Measurements from ENCODE around the gene HCRTR2.
A peak's percentile ranks its signal among the peaks of the same experiment; 100 is the strongest.
"Not testable (repeated sequence)": the region's sequence is repeated elsewhere in the genome, so short reads cannot be mapped to it uniquely, and the experiment has no call there.

Gene HCRTR2

DNA sequence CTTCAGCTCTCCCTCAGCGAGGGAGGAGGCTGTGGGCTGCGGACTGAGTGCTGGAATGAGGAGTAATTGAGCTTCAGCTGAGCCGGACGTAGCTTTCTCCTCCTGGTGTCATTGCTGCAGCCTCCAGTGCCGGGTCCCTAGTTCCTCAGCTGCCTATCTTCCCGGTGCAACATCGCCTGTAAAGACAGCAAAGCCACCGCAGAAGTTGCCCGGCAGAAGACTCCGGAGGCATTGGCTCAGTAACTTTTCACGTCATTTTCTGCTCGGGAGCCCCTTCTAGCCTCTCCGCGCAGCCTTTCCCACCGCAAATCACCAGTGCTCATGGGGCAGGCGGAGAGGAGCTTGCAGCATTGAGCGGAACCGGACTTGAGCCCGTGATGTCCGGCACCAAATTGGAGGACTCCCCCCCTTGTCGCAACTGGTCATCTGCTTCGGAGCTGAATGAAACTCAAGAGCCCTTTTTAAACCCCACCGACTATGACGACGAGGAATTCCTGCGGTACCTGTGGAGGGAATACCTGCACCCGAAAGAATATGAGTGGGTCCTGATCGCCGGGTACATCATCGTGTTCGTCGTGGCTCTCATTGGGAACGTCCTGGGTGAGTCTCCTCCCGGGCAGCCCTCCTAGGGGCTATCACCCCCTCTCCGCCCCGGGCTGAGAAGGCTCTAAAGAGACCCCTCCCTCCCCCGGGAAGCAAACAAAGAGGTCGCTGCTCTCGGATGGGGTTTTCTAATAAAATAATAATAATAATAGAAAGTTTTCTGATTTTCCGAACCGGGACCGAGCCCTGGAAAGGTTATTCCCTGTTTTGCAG is at the start of gene HCRTR2:
HCRTR2 (plus strand) TSS at position 305 of the 816 bp plus-strand sequence; CDS start at position 378, 73 bp downstream.
- no peak for DNase-seq (ENCODE audit: low spot score)

DNA sequence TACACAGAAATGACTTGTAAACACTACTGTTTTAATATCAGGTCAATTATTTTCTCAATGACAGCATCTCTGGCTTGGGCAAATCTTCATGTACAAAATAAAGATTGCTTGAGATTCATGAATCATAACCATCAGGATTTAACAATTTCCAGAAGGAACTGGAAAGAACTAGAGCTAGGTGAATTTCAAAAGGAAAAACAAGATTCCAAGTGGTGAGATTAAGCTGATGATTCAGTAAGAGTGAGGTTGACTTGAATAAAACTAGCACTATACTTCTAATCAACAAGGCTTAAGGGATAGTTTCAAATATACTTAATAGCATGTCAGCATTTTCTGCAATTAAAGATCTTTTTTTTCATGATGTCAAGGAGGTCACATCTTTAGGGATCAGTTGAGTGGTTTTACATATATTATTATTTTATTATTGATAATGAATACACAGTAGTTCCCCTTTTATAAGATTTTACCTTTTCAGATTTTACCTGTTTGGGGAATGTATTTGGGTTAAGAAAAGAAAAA is 43.5 kb upstream of the HCRTR2 start:
- DNase-seq (ENCODE audit: low spot score), result no peak

DNA sequence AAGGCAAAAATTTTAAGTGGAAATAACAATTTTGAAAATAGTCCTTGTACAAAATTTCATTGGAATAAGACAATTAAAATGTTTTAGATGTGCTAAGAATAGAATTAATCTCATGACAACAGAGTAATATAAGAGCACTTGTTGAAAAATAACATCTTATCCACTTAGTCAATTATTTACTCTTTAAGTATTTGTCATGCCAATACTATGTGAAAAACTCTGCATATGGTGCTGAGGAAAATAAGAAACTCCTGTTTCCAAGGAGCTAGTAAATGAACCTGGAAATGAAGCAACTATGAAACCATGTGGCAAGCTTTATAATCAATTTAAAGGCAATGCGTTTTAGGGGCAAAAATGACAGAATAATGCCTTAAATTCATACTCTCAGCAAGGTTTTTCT is 42.7 kb upstream of the HCRTR2 start:
- DNase-seq (ENCODE audit: low spot score), result no peak

DNA sequence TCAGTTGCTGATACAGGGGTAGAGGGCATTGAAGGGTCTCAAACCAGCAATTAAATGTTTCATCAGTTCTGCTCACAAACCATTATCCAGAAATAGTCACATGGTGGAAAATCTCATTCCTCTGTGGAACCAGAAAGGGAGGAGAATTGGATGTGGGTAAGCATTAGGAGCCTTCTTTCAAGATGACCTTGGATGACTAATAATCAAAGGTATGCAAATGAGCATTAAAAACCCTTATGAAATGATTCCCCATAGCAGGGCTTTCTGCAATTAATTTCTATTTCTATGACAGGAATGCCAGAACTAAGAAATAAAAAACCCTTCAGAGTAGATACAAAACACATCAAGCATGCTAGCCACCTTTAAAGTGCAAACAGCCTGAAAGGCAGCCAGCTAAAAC is 37.4 kb upstream of the HCRTR2 start:
- peak; percentile 3 for DNase-seq (ENCODE audit: low spot score)

DNA sequence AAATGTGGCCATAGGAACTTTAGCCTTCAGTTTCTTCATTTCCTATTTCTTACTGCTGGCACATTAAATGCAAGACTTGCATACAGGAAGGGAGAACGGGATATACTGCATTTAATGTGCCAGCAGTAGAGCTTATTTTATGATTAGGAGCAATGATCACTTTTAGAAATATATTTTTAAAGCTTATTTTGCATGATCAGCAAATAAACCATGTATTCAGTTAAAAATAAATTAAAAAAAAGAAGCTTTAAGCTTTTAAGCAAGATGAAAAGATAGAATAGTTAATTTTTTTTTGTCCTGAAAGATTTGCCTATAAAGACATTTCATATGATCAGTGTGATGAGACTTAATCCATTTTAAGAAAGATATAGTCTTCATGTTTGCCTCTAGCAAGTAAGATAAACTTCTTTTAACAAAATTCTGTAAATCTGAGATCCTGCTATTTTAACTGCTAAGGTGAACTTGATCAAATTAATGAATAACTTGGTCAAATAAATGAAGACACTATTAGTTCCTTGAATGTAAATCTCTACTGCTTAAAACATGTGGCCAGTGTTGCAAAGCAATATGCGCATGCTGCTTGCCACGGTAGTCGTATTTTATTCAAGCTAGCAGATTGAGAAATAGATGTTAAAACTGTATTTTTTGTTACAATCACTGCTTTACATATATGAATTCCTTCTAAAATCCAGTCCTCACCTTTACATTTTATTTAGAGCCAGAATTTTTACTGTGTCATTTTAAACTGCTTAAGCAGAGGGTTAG is 36.2 kb upstream of the HCRTR2 start:
- no peak for DNase-seq (ENCODE audit: low spot score)

DNA sequence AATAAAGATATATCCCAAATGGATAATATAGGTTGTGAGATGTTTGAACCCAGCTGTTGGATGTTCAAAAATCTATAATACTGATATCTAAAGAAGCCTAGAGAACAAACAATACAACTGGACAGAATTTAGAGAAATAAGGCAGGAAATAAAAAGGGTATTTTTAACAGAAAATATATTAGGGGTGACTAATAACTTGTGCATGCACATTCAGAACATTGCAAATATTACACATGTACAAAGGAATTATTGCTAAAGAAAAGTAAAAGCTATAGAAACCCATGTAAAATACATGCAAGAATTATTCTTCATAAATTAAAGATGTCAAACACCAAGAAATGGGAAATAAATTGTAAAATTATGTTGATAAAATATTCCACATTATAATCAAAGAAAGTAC is 32.7 kb upstream of the HCRTR2 start:
- no peak for DNase-seq (ENCODE audit: low spot score)

DNA sequence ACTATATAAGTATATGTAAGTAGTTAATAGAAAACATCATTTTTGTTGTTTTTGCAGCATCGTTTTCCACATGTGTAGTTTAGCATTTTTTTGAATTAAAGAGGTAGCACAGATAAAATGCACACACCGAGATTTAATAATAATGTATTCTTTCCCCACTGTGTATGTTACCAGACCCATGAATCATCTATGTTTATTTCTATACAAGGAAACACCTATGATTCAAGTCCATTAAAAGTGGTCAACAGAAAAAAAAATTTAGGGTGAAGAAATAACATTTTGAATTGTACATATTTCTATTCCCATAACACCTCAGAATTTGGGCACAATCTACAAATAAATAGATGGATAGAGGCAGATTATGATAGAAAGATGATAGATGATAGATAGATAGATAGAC is 31.7 kb upstream of the HCRTR2 start:
- no peak for DNase-seq (ENCODE audit: low spot score)

DNA sequence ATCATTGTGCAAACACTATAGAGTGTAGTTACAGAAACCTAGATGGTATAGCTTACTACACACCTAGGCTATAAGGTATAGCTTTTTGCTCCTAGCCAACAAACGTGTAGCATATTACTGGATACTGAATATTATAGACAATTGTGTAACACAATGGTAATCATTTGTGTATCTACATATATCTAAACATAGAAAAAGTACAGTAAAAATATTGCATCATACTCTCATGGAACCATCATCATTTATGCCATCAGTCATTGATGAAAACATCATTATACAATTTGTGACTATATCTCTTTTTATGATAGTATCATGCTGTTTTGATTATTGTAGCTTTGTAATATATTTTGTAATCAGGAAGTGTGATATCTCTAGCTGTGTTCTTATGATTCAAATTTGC is 21.0 kb upstream of the HCRTR2 start:
- no peak for DNase-seq (ENCODE audit: low spot score)

DNA sequence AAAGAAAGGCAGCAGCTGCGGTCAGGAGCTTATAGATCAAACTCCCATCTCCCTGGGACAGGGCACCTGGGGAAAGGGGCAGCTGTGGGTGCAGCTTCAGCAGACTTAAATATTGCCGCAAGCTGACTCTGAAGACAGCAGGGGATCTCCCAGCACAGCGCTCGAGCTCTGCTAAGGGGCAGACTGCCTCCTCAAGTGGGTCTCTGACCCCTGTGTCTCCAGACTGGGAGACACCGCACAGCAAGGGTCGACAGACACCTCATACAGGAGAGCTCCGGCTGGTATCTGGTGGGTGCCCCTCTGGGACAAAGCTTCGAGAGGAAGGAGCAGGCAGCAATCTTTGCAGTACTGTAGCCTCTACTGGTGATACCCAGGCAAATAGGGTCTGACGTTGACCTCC is 15.5 kb upstream of the HCRTR2 start:
- not testable (repeated sequence) for DNase-seq (ENCODE audit: low spot score)

DNA sequence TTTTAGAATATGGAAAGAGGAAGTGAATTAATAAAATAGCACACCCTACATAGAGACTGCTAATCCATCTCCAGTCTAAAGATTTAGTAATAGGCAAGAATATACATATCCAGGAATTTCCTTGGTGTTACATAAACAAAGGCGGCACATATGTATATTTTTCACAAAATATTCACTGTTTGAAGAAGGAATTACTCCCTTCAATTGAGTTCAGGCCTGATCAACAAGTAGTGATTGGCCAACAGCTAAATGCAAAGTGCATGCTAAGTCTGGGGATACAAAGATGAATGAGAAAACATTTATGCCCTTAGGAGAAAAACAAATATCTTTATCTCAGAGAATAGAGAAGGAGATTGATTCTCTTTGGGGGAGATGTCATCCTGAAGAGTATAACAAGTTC is 6.5 kb upstream of the HCRTR2 start:
- no peak for DNase-seq (ENCODE audit: low spot score)

DNA sequence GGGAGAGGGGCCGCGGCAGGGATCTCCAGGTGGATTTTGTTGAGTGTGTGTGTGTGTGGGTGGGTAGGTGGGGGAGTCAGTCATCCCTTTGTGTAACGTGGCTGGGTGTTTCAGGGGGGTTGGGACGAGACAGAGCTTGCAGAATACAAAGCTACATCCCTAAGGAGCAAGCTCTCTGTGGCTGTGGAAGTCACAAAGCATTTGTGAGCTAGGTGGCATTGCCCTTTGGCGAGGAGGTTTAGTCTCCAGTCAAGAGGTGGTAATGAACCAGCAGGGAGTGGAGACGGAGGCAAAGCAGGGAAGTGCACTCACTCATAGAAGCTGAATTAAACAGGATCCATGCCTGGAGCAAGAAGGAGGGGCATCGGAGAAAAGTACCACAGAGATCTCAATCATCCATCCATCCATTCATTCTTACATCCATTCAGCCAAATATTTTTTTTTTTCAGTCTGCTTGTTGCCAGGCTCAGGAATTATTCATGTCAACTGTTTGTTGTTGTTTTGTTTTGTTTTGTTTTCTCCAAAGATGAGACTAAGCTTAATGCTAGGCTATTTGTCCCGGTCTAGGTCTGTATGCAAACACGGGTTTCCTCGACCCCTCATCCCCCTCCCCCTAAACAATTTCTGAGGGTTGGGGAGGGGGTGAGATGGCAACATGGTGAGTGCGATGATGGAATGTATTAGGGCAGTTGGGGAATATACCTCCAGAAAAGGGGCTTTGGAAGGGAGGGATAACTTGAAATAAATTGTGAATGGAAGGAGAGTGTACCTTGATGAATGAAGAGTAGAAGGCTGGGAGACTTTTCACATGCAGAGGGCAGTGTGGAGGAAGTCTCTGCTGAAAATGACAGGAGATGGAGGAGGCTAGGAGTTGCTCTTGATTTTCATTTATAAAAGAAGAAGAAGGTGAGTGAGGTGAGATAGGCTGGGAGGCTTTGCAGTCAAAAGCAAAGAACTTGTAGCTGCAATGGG is 1.0 kb downstream of the HCRTR2 start:
- DNase-seq (ENCODE audit: low spot score), result no peak

DNA sequence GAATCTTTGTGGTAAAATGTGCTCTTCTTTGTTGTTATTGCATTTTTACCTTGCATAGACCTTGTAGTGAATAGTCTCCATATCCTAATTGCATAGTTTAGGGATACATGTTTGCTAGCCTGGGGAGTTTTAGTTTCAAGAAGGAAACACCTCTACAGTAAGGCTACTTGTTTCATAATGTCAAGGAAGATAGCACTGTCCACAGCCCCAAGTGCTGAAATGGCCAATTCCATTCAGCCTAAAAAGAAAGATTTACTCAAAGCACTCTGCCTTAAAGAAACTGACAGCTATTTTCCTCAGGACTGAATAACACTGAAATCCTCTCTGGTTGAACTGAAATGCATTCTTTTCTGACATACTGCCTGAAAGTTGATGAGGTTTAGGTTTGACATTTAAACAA is 2.6 kb downstream of the HCRTR2 start:
- DNase-seq (ENCODE audit: low spot score), result no peak

DNA sequence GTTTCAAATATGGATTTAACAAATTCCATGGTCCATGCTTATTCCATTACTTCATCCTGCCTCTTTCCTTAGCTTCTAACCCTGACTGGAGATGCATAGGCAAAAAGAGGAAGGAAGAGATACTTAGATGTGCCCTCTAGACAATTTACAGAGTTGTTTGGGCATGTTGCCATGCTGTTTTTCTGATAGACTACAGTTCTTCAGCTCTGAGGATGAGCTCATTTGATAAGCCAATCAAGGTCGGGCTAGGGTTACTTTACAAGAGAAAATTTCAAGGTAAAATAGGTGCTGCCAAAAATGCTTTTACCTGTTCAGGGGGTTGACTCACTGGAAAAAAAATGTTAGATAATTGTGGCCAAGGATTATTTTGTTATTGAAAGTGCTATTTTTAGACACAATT is 5.9 kb downstream of the HCRTR2 start:
- DNase-seq (ENCODE audit: low spot score), result no peak

DNA sequence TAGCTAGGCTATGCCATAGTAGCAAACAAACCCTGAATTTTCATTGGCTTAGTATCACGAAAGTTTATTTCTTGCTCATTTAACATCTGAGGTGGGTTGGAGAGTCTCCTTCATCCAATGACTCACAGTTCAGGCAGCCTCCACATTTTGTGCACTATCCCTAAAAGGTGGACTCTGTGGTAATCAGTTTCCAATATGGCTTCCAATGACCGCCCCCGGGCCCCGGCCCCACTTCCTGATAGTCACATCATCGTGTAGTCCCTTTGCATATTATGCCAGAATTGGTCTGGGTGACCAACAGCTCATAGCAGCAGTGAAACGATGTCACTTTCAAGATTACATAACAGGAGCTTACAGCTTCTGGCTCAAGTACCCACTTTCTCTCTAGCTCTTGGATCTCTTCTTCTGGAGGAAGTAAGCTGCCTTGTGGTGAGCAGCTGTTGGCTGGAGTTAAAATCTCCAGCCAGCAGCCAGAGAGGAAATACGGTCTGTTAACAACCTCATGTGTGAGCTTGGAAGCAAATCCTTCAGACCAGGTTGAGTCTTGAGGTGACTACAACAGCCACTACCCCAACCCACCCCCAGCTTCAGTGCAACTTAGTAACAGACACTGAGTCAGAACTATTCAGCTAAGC is 7.8 kb downstream of the HCRTR2 start:
- no peak for DNase-seq (ENCODE audit: low spot score)

DNA sequence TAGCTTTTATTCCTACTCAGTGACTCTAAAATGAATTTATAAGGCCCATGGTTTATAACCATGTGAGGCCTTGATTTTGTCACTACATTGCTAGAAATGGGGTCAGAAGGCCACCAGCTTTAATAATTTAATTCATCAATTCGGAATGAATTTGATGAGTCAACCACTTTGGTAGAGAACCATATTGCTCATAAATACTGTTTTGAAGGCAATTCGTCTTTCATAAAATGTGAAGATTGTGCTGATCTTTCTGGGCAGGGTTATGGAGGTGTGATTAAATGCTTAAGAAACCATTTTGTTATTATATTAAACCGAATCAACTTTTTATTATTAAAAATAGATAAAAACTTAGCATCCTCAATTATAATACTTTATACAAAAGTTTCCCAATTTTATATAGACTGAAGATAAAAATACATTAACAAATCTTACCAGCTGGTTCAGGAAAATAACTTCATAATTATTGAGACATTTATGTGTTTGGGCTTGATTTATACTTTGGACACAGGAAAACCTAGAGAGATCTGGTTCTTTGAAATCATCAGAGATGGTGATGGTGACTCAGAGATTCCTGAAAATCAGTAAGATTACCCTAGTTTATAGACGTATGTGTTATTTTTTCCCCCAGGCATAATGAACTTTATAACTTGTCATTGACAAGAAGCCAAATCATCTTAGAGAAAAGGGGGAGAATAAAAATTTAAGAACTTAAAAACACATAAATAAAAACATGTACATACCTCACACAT is 10.6 kb downstream of the HCRTR2 start:
- no peak for DNase-seq (ENCODE audit: low spot score)

DNA sequence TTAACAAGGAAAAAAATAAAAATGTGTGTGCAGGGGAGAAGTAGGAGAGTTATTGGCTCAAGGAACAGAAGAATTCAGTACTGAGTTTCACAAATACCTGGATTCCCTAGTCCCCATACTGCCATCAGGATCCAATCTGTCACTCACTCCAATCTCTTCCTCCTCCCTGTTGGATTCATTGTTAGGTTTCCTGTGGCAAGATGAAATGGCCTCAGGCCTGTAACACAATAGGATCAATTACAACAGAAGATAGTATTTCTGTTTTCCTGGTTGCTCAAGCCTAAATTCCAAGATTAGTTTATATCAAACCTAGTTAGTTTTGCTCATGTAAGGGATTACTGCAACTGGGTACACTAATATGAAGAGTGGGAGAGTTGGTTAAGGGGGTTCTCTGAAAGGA is 24.4 kb downstream of the HCRTR2 start:
- no peak for DNase-seq (ENCODE audit: low spot score)

DNA sequence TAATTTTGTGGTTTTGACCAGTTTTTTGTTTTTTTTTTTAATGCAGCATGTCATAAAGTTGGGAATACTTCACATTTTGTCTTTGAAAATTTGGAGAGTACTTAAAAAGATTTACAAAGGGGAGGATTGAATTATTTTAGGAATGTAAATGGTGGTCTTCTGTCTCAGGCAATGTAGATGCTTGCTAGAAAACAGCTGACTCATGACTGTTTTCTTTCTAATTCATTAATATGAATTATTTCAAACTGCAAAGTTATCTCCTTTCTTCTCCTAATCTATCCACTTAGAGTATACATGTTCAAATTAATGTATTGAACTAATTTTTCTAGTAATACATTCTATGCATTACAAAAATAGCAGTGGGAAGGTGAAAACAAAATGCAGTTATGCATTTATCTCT is 24.9 kb downstream of the HCRTR2 start:
- no peak for DNase-seq (ENCODE audit: low spot score)

DNA sequence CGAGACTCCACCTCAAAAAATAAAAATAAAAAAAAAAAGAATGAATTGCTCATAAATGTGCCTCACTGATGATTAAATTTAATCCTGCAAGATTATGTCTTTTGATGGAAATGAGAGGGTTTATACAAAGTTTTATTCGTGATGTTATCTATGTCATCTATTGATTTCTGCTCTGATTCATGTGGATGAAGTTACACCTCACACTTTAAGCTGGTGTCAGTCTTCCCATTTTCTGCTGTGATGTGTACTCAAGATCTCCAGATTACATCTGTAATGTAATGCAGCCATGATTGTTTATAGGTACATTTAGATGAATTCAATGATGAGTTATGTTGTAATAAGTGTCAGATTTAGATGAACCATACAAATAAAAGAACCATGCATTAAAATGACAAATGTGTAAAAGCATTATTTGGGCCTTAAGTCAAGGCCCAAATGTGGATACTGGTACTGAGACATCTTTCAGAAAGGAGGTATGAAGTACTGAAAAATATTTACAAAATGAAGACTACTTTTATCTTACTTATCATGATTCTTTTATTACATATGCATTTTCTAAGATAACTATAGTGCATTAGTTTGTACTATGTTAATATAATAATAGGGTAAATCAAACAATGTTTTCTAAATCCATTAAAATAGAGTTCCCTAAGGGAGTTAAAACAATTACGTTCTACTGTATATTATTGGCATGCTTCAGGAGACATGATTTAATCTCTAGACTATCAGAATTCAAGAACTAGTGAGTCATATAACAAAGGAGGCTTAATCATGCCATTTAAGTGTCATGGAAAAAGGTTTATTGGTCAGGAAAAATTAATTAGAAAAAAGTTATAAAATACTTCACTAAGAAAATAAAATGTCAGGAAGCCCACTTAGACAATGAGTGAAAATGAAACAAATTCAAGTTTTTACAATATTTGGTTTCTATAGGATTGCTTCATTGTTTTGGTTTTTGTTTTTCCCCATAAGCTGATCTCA is 34.5 kb downstream of the HCRTR2 start:
- DNase-seq (ENCODE audit: low spot score), result no peak

DNA sequence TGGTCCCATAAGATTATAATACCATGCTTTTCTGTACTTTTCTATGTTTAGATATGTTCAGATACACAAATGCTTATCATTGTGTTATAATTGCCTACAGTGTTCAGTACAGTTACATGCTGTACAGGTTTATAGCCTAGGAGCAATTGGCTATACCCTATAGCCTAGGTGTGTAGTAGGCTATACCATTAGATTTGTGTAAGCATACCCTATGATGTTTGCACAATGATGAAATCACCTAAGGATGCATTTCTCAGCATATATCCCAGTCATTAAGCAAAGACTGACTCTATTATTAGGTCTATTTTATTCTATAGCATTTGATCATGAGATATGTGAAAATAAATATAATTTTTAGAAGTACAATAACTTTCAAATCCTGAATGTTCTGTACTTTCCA is 36.6 kb downstream of the HCRTR2 start:
- DNase-seq (ENCODE audit: low spot score), result no peak

DNA sequence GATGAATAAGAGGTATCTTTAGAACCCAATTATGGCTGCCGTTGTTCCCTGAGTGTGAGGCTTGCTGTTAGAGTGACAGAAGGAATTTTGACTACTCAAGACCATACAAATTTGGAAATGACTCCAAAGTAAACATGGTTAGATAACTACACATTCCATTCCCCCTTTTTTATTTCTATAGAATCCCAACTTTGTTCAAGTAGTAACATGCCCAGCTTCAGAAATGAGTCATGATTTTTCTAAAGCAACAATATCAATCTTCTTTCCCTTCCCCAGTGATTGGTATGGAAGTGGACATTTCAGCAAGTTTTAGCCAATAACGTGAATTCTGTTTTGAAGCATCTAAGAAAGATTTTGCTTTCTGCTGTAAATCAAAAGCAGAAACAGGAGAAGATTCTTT is 37.8 kb downstream of the HCRTR2 start:
- DNase-seq (ENCODE audit: low spot score), result no peak
